ENCODE results near the gene MBTD1.
"Not testable (repeated sequence)": the region's sequence is repeated elsewhere in the genome, so short reads cannot be mapped to it uniquely, and the experiment has no call there.

MBTD1 gene

DNA sequence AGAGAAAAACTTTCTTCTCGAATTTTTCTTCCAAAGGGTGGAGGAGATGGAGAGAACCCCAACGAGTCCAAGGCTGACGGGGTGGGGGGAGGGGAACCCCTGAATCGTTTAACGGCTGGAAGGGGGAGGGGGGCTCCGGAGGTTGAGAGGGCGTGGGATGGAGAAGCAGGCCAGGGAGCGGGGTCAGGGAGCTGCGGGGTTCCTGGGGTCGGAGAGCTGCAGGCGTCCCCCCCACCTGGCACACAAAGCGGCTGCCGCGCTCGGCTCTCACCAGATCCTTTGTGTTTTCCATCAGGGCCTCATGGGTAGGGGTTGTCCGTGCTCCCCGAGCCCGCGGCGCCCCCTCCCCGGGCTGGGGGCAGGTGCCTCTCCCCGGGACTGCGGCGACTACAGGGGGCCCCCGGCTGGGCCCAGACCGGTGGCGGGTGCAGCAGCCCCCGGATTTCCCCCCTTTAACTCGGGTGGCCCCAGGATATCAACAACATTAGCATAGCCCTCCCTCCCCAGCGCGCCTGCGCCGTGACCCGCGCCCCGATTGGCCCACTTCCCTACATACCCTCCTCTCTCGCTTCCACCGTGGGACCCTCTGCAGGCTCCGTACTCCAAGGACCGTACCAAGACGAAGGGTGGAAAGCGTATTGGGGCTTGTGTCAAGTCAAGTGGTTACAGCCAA lies at the start of gene MBTD1:
Gene MBTD1 (minus strand): TSS at position 486 of the 673 bp plus-strand sequence. CDS start 34,888 bp downstream, outside the sequence.
- DNase-seq, result peak; percentile 97

DNA sequence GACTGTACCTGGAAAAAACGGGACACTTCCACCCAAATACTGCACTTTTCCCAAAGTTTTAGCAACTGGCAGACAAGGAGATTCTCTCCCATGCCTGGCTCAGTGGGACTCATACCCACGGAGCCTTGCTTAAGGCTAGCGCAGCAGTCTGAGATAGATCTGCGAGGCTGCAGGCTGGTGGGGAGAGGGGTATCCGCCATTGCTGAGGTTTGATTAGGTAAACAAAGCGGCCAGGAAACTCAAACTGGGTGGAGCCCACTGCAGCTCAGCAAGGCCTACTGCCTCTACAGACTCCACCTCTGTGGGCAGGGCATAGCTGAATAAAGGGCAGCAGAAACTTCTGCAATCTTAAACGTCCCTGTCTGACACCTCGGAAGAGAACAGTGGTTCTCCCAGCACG lies 45.3 kb upstream of the MBTD1 start:
- no peak for DNase-seq

DNA sequence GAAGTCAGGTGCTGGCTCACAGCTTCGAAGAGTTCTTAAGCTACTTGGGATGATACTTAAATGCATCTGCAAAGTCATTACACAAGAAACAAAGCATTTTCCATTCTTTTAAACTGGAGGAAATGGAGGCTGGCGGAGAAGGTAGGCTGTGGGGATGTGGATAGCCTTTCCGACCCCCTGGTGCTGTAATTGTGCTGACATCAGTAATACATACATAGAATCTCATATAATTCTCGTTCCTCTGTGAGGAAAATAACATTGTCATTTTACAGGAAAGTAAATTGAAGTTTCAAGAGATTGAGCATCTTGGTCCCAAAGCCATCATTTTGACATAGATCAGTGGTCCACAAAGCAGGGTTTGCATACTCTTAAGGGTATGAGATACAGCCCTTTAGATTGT lies 40.0 kb upstream of the MBTD1 start:
- no peak for DNase-seq

GRCh38 chr17:51298508-51299371 lies 38.9 kb upstream of the MBTD1 start:
- peak; percentile 37 for DNase-seq

- DNase-seq, result not testable (repeated sequence)
These were observed 34.5 kb upstream of the MBTD1 start for GRCh38 chr17:51294338-51294737.

GRCh38 chr17:51289696-51290111 lies 29.9 kb upstream of the MBTD1 start:
- no peak for DNase-seq

- no peak for DNase-seq
These were observed 27.6 kb upstream of the MBTD1 start for GRCh38 chr17:51287412-51287811.

DNA sequence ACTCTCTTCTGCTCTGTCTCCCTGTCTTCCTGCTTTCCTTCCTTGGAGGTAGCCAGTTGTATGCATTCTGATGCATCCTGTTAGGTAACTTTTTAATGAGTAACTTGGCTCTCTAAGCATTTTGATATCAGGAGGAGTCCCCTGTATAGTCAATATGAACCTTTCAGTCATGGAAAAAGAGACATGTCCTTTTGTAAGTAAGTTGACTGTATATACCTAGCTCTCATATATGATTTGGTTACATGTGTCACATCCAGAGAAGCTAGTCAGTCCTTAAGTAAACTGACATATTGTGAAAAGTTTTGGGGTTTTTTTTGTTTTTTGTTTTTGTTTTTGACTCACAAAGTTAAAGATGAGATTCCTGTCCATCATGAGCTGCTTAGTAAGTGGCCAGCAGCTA lies 19.3 kb upstream of the MBTD1 start:
- no peak for DNase-seq

DNA sequence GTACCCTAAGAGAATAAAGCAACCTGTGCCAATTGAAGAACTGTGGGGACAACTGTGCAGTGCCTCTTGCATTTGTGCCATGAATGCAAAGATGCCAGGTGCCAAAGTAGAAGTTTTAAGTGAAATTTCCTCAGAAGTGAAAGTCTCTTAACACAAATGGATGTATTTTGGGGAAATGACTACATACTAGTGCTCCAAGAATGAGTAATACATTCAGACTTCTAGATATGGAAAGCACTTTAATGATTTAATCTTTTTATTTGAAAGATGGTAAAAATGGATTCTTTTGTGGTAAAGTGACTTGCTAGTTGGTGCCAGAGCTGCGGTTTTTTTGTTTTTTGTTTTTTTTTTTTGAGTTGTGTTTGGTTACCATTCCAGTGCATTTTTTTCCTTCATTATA lies 15.5 kb upstream of the MBTD1 start:
- peak; percentile 55 for DNase-seq

DNA sequence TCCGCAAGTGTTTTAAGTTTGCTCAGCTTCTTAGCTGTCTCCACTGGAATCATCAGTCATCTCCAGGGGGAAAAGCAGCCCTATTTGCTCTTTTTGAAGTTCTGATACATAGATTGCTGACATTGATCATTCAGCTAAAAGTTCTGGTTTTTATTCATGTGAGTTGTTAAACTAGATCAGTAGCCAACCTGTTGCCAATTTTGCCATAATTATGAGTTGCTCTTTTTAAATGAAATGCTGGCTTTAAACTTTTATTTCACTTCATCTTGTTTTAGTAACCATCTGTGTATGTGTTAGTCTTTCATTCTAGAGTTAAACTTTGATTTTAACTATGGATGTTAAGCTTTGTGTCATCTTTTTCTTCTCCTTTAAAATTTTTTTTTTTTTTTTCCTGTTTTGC lies 13.0 kb upstream of the MBTD1 start:
- DNase-seq, result no peak

GRCh38 chr17:51270636-51271035 lies 10.8 kb upstream of the MBTD1 start:
- peak; percentile 63 for DNase-seq

- no peak for DNase-seq
These were observed 10.1 kb upstream of the MBTD1 start for GRCh38 chr17:51269991-51270390.

DNA sequence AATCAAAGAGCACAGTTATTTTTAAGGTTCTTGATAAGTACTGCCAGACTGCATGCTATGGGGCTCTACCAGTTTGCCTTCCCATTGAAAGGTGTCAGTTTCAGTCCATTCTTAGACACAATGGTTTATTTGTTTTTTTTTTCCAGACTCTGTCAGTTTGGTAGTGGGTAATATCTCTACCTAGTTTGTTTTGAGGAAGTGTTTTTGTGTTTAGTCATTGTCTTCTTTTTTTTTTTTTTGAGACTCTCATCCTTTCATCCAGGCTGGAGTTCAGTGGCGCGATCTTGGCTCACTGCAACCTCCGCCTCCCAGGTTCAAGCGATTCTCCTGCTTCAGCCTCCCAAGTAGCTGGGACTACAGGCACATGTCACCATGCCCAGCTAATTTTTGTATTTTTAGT lies 4.6 kb upstream of the MBTD1 start:
- DNase-seq, result not testable (repeated sequence)

DNA sequence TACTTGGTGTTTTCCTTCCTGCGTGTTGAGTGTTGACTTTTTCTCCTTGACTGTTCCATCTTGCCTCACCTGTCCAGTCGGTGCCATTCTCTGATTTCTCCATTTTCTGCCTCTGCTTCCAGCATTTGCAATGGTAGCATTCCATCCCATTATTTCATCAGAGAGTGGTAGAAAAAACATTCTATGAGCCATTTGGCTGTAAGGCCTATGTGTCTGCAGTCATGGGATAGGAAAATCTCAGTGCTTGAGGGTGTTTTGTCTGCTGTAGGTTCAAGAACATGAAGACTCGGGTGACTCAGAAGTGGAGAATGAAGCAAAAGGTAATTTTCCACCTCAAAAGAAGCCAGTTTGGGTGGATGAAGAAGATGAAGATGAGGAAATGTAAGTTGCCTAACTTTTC lies 3.2 kb upstream of the MBTD1 start:
- DNase-seq, result peak; percentile 21

- DNase-seq, result peak; percentile 88
These were observed 1.4 kb upstream of the MBTD1 start for GRCh38 chr17:51261024-51261963.

GRCh38 chr17:51260237-51261023 lies 581 bp upstream of the MBTD1 start, which contains the start of gene UTP18:
UTP18 (plus strand) TSS chr17:51260546; CDS start chr17:51260585, 39 bp downstream.
- DNase-seq, result peak; percentile 99

- peak; percentile 71 for DNase-seq
These were observed 889 bp downstream of the MBTD1 start for GRCh38 chr17:51258756-51259563.

- peak; percentile 12 for DNase-seq
These were observed 2.4 kb downstream of the MBTD1 start for GRCh38 chr17:51257150-51258081.

DNA sequence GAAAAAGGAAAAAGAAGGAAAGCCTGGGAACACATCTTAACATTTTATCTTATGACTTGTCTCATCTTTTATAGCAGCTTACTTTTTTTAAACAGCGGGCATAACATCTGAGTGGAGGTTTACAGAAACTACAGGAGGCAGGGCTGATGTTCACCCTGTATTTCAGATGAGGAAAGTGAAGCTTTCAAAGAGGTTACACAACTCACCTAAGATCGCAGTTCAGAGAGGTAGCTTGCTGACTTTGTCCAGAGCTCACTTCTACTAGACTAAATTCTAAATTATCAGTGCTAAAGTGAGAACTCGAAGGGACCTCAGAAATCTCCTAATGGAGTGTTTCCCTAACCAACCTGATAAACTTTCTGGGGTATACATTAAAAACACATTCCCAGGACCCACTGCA lies 3.7 kb downstream of the MBTD1 start:
- no peak for DNase-seq

- DNase-seq, result no peak
These were observed 4.2 kb downstream of the MBTD1 start for GRCh38 chr17:51255673-51256072.

Measured in suppressor macrophage treated with lipopolysaccharide for 4 hours (primary cell).